Panc1 (cell line): Measurements from ENCODE around the gene ASL. TPM values are rescaled to one million over a fixed set of nuclear protein-coding genes. Genes with fewer than 3 reads are reported as not detected.

ENCODE experiments used
- ATAC-seq: fragments of 200-7000 bp; cut with Tn5 transposase; 2 replicates; pipeline ENCODE4 v1.9.1; 2020; ENCODE audit warnings: mild to moderate bottlenecking, moderate library complexity
- BruUV-seq: library from RNA; stranded (reverse); fragments of 400-500 nt; replicated peaks from 2 replicates; lab custom pipeline; 2021; lab: Mats Ljungman, UMichigan
- CTCF ChIA-PET: fragments of 300-600 bp; sonication (Branson Sonifier 250); formaldehyde crosslinking; loops from one replicate; lab custom pipeline; 2022; ENCODE audit warnings: antibody characterized with exemption; lab: Charles Lee
- POLR2A ChIA-PET: fragments of 300-600 bp; sonication (Branson Sonifier 250); formaldehyde crosslinking; loops from one replicate; lab custom pipeline; 2022; ENCODE audit warnings: antibody characterized with exemption; lab: Charles Lee
- DNase-seq: peaks from one replicate; pipeline ENCODE4 v3.0.0-alpha.2; 2010; ENCODE audit warnings: low read depth, low spot score
- H3K27ac ChIP-seq: 2 replicates; pipeline ENCODE4 v1.5.1; 2011; ENCODE audit warnings: mild to moderate bottlenecking, low read length, inconsistent platforms
- H3K27me3 ChIP-seq: fragments of 200-500 bp; sonication (Bioruptor generic); 2 replicates; pipeline ENCODE4 v1.6.0; 2014; ENCODE audit warnings: low read length, inconsistent platforms; ENCODE audit not compliant: control insufficient read depth, insufficient read depth
- H3K36me3 ChIP-seq: fragments of 200-500 bp; sonication (Bioruptor generic); 2 replicates; pipeline ENCODE4 v1.5.1; 2014; ENCODE audit warnings: inconsistent platforms, mild to moderate bottlenecking, low read length, moderate library complexity; ENCODE audit not compliant: control insufficient read depth, insufficient read depth
- H3K4me1 ChIP-seq: 2 replicates; pipeline ENCODE4 v1.5.1; 2011; ENCODE audit warnings: inconsistent platforms, mild to moderate bottlenecking, low read length, moderate library complexity; ENCODE audit not compliant: control insufficient read depth, insufficient read depth
- H3K4me3 ChIP-seq, 2 experiments: 2 replicates each; pipeline ENCODE4 v1.5.1; 2011 to 2012; ENCODE audit warnings: low read depth in 2 of 2, low read length in 2 of 2, mild to moderate bottlenecking in 2 of 2, inconsistent platforms in 1 of 2, moderate library complexity in 1 of 2
- H3K9me3 ChIP-seq: fragments of 200-500 bp; sonication (Bioruptor generic); 2 replicates; pipeline ENCODE4 v1.5.1; 2014; ENCODE audit warnings: low read depth, mild to moderate bottlenecking, inconsistent platforms, low read length, moderate library complexity; ENCODE audit not compliant: control insufficient read depth, insufficient read depth
- POLR2AphosphoS5 ChIP-seq: IDR thresholded peaks from 2 replicates; pipeline ENCODE4 v1.6.1; 2012; ENCODE audit warnings: mild to moderate bottlenecking, low read depth, low read length, moderate library complexity
- SIN3A ChIP-seq: IDR thresholded peaks from 2 replicates; pipeline ENCODE4 v1.6.1; 2012; ENCODE audit warnings: low read depth, mild to moderate bottlenecking, low read length, moderate library complexity, borderline replicate concordance; ENCODE audit not compliant: insufficient read depth
- TCF7L2 ChIP-seq: IDR thresholded peaks from 2 replicates; pipeline ENCODE4 v1.6.1; 2011; ENCODE audit warnings: mild to moderate bottlenecking, low read depth, low read length, inconsistent platforms
- in situ Hi-C: cut with HindIII; loops from 2 replicates; pipeline ENCODE4 v1.10.0; 2016; ENCODE audit warnings: low sequenced_read_pairs, low pct_unique_long_range_greater_than_20kb
- intact Hi-C: fragments of 100-400 bp; cut with micrococcal nuclease; formaldehyde crosslinking; loops from one replicate; pipeline ENCODE4 v1.10.0; 2022; ENCODE audit not compliant: unreplicated experiment
- total RNA-seq: library from RNA; stranded (reverse); gene quantifications from one replicate; pipeline ENCODE4 v1.2.1, GENCODE V29; 2021; ENCODE audit not compliant: unreplicated experiment
- TF ChIP-seq, protein P1 (sequence below): fragments of 450-650 bp; IDR thresholded peaks from 2 replicates; pipeline ENCODE4 v1.5.1; 2017; ENCODE audit warnings: mild to moderate bottlenecking
- TF ChIP-seq, protein P2 (sequence below), 2 experiments: IDR thresholded peaks; 2 replicates each; pipeline ENCODE4 v1.6.1; 2011 to 2012; ENCODE audit warnings: low read depth in 2 of 2, control low read depth in 1 of 2, low read length in 1 of 2, mild to moderate bottlenecking in 1 of 2, moderate library complexity in 1 of 2; ENCODE audit not compliant: insufficient read depth in 1 of 2

ASL gene
- total RNA-seq, 1 experiment from 2014 or later, result 34.3 TPM

DNA sequence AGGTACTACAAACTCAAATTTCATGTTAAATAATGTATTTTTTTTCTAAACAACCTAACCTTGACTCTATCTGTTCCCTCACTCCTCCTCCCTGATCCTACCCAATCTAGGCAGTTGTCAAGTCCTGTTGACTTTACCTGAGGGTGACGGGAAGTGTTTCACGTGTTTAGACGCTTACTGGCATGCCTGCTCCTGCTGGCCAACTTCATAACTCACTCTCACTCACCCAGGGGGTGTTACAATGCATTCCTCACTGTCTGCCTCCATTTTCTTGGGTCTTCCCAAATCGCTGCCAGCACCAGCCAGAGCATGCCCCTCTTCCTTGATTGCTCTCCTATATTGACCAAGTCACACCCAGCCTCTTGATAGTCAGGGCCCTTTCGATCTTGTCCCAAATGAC lies 67.4 kb downstream of the ASL start:
- Histone ChIP-seq H3K27me3 (no peaks in the 10 kb centered on the region), H3K4me3 (no peak overlapping the region), H3K36me3 (peaks cover 6% of the 10 kb centered on the region), H3K4me1 (no peaks in the 10 kb centered on the region), H3K9me3 (no peaks in the 10 kb centered on the region), H3K27ac (no peak overlapping the region)
- TF ChIP-seq, protein P1, sequence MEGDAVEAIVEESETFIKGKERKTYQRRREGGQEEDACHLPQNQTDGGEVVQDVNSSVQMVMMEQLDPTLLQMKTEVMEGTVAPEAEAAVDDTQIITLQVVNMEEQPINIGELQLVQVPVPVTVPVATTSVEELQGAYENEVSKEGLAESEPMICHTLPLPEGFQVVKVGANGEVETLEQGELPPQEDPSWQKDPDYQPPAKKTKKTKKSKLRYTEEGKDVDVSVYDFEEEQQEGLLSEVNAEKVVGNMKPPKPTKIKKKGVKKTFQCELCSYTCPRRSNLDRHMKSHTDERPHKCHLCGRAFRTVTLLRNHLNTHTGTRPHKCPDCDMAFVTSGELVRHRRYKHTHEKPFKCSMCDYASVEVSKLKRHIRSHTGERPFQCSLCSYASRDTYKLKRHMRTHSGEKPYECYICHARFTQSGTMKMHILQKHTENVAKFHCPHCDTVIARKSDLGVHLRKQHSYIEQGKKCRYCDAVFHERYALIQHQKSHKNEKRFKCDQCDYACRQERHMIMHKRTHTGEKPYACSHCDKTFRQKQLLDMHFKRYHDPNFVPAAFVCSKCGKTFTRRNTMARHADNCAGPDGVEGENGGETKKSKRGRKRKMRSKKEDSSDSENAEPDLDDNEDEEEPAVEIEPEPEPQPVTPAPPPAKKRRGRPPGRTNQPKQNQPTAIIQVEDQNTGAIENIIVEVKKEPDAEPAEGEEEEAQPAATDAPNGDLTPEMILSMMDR, result no peak
- TF ChIP-seq SIN3A (no peak), TCF7L2 (no peak), POLR2AphosphoS5 (no peak)
- TF ChIP-seq, protein P2, sequence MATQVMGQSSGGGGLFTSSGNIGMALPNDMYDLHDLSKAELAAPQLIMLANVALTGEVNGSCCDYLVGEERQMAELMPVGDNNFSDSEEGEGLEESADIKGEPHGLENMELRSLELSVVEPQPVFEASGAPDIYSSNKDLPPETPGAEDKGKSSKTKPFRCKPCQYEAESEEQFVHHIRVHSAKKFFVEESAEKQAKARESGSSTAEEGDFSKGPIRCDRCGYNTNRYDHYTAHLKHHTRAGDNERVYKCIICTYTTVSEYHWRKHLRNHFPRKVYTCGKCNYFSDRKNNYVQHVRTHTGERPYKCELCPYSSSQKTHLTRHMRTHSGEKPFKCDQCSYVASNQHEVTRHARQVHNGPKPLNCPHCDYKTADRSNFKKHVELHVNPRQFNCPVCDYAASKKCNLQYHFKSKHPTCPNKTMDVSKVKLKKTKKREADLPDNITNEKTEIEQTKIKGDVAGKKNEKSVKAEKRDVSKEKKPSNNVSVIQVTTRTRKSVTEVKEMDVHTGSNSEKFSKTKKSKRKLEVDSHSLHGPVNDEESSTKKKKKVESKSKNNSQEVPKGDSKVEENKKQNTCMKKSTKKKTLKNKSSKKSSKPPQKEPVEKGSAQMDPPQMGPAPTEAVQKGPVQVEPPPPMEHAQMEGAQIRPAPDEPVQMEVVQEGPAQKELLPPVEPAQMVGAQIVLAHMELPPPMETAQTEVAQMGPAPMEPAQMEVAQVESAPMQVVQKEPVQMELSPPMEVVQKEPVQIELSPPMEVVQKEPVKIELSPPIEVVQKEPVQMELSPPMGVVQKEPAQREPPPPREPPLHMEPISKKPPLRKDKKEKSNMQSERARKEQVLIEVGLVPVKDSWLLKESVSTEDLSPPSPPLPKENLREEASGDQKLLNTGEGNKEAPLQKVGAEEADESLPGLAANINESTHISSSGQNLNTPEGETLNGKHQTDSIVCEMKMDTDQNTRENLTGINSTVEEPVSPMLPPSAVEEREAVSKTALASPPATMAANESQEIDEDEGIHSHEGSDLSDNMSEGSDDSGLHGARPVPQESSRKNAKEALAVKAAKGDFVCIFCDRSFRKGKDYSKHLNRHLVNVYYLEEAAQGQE (IDR thresholded peaks at IDR 0.05; ENCODE audit: insufficient read depth in 1 of 2, low read depth in 2 of 2, low read length in 1 of 2), result no peak
- BruUV-seq, result no TSS peak
- no peak for DNase-seq
- POLR2A ChIA-PET, result no interaction called here
- intact Hi-C loops, result no loop called here
- ATAC-seq, result no peak
- in situ Hi-C loops, result no loop called here
- CTCF ChIA-PET, result no interaction called here

Other genes starting within 250 kb of the ASL start
- 45.5 TPM for gene VKORC1L1, start 202.7 kb upstream of the ASL start, total RNA-seq
- 47.4 TPM for gene GUSB, start 93.6 kb upstream of the ASL start, total RNA-seq
- gene CRCP, start 39.0 kb downstream of the ASL start, total RNA-seq, result 46.4 TPM
- 29.0 TPM for gene TPST1, start 129.5 kb downstream of the ASL start, total RNA-seq